ENCODE results near the gene TTI1.

GRCh38 chr20:37939701-37940560 is 93.3 kb downstream of the TTI1 start:
- no peak for TF ChIP-seq POLR2A (IDR thresholded peaks at IDR 0.05)
- TF ChIP-seq, protein P1, sequence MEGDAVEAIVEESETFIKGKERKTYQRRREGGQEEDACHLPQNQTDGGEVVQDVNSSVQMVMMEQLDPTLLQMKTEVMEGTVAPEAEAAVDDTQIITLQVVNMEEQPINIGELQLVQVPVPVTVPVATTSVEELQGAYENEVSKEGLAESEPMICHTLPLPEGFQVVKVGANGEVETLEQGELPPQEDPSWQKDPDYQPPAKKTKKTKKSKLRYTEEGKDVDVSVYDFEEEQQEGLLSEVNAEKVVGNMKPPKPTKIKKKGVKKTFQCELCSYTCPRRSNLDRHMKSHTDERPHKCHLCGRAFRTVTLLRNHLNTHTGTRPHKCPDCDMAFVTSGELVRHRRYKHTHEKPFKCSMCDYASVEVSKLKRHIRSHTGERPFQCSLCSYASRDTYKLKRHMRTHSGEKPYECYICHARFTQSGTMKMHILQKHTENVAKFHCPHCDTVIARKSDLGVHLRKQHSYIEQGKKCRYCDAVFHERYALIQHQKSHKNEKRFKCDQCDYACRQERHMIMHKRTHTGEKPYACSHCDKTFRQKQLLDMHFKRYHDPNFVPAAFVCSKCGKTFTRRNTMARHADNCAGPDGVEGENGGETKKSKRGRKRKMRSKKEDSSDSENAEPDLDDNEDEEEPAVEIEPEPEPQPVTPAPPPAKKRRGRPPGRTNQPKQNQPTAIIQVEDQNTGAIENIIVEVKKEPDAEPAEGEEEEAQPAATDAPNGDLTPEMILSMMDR (IDR thresholded peaks at IDR 0.05): no peak

Data from ovary (tissue), 3 donors.